GM21447 (cell line): ENCODE results near the gene WDFY4.

ENCODE experiments used
- ATAC-seq: cut with Tn5 transposase; IDR thresholded peaks from one replicate; pipeline ENCODE4 v1.9.1; 2021; ENCODE audit not compliant: unreplicated experiment

Gene WDFY4

GRCh38 chr10:48974510-48975156, 290.0 kb downstream of the WDFY4 start:
- no peak for ATAC-seq

- ATAC-seq, result no peak
Observed at GRCh38 chr10:48976196-48976595, 291.5 kb downstream of the WDFY4 start.

GRCh38 chr10:48978318-48978717, 293.6 kb downstream of the WDFY4 start:
- ATAC-seq, result no peak

GRCh38 chr10:48981310-48981907, 296.7 kb downstream of the WDFY4 start:
- ATAC-seq, result no peak

- ATAC-seq, result no peak
Observed at GRCh38 chr10:48982584-48982983, 297.9 kb downstream of the WDFY4 start.

GRCh38 chr10:48983648-48984351, 299.1 kb downstream of the WDFY4 start:
- no peak for ATAC-seq

- ATAC-seq, result no peak
Observed at GRCh38 chr10:48985621-48986158, 301.0 kb downstream of the WDFY4 start.

GRCh38 chr10:48990226-48990625, 305.6 kb downstream of the WDFY4 start:
- no peak for ATAC-seq

- ATAC-seq, result no peak
Observed at GRCh38 chr10:48993627-48994026, 309.0 kb downstream of the WDFY4 start.

- ATAC-seq, result no peak
Observed at GRCh38 chr10:48996329-48996728, 311.7 kb downstream of the WDFY4 start.

GRCh38 chr10:48999346-48999745, 314.7 kb downstream of the WDFY4 start:
- ATAC-seq, result no peak

GRCh38 chr10:49000437-49001398, 316.0 kb downstream of the WDFY4 start:
- ATAC-seq, result no peak

- no peak for ATAC-seq
Observed at GRCh38 chr10:49001402-49001801, 316.7 kb downstream of the WDFY4 start.

- no peak for ATAC-seq
Observed at GRCh38 chr10:49001870-49002672, 317.4 kb downstream of the WDFY4 start.

GRCh38 chr10:49005270-49005669, 320.6 kb downstream of the WDFY4 start:
- ATAC-seq, result no peak

- no peak for ATAC-seq
Observed at GRCh38 chr10:49007129-49007528, 322.5 kb downstream of the WDFY4 start.

- ATAC-seq, result no peak
Observed at GRCh38 chr10:49008091-49008490, 323.4 kb downstream of the WDFY4 start.

- ATAC-seq, result no peak
Observed at GRCh38 chr10:49008505-49009198, 324.0 kb downstream of the WDFY4 start.

GRCh38 chr10:49009199-49009979, 324.7 kb downstream of the WDFY4 start:
- no peak for ATAC-seq
